Stimulated activated CD4-positive, alpha-beta T cell treated with anti-CD3 and anti-CD28 coated beads, Interleukin-1b, Interleukin-23, amount 100 ng/mL, for 24 hours (primary cell): Measurements from ENCODE around the gene FAM151B.

ENCODE experiments used
- DNase-seq, 4 experiments: peaks; one replicate each; pipeline ENCODE4 v3.0.0-alpha.2; 2020; ENCODE audit warnings: low read depth in 4 of 4, low spot score in 1 of 4

FAM151B gene

DNA sequence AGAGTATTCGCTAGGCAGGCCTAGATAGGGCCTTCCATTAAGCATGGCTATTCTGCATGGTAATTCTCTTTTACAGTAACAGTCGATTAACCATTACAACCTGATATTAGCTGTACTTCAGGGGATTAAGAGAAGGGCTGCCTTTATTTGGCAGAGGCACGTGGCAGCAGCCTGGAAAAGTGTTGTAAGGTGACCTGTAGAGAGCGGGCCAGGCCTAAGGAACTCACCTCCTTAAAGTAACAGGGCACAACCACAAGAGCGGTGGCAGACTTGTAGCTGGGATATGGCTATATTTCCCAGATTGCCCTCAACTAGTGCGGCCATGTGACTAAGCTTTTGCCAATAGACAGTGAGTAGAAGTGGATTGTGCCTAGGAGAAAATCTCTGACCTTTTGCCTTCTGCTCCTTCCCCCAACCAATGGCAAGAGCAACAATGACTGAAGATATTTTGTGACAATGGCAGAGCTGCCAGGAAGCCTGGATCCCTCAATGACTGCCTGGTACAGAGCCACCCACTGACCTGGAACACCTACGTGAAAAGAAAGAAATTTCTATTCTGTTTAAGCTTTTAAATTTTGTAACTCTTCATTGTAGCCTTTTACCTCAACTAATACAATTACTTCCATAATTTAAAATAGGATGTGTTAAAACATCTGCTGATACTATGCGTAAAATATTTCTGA, 101.1 kb downstream of the FAM151B start:
- DNase-seq = no peak

- DNase-seq = no peak
Observed at GRCh38 chr5:80590766-80591165, 102.9 kb downstream of the FAM151B start.

GRCh38 chr5:80591352-80591751, 103.5 kb downstream of the FAM151B start:
- DNase-seq = no peak

GRCh38 chr5:80592105-80592504, 104.2 kb downstream of the FAM151B start:
- no peak for DNase-seq
